GM12864 (cell line): ENCODE results near the gene KIF5C.

Experiments
- DNase-seq: peaks from one replicate; pipeline ENCODE4 v3.0.0-alpha.2; 2011; ENCODE audit warnings: low read depth
- H3K4me3 ChIP-seq: 2 replicates; pipeline ENCODE4 v1.5.1; 2011; ENCODE audit warnings: mild to moderate bottlenecking, low read depth, low read length, control low read depth
- CTCF ChIP-seq: IDR thresholded peaks from 2 replicates; pipeline ENCODE4 v1.5.1; 2011; ENCODE audit warnings: low read depth, mild to moderate bottlenecking, moderate library complexity, low read length, control low read depth, inconsistent platforms; ENCODE audit errors: missing control alignments

The KIF5C gene

GRCh38 chr2:149068996-149069888 is 194.2 kb downstream of the KIF5C start:
- no peak for TF ChIP-seq CTCF
- no peak overlapping the region for H3K4me3 ChIP-seq
- no peak for DNase-seq

GRCh38 chr2:149070681-149071320 is 195.8 kb downstream of the KIF5C start:
- TF ChIP-seq CTCF = no peak
- no peak overlapping the region for H3K4me3 ChIP-seq
- DNase-seq = no peak

- TF ChIP-seq CTCF = no peak
- H3K4me3 ChIP-seq = no peak overlapping the region
- DNase-seq = no peak
Measured at GRCh38 chr2:149075105-149075504, 200.1 kb downstream of the KIF5C start.

GRCh38 chr2:149075853-149076252 is 200.8 kb downstream of the KIF5C start:
- H3K4me3 ChIP-seq = no peak overlapping the region
- TF ChIP-seq CTCF = no peak
- DNase-seq = no peak
